Measurements from ENCODE around the gene KIF22.

- TF ChIP-seq CTCF (IDR thresholded peaks at IDR 0.05) (no peak), POLR2A (IDR thresholded peaks at IDR 0.05) (no peak)
Measured at GRCh38 chr16:29843931-29844330, 53.4 kb downstream of the KIF22 start.

All from right lobe of liver (tissue), 4 donors.